HG02884 (cell line): ENCODE results near the gene ANKRD1.
A peak's percentile ranks its signal among the peaks of the same experiment; 100 is the strongest.
"Not testable (repeated sequence)": the region's sequence is repeated elsewhere in the genome, so short reads cannot be mapped to it uniquely, and the experiment has no call there.

Experiments used
- ATAC-seq: cut with Tn5 transposase; IDR thresholded peaks from one replicate; pipeline ENCODE4 v1.9.1; 2021; ENCODE audit warnings: mild to moderate bottlenecking, moderate library complexity; ENCODE audit not compliant: unreplicated experiment

ANKRD1 gene

DNA sequence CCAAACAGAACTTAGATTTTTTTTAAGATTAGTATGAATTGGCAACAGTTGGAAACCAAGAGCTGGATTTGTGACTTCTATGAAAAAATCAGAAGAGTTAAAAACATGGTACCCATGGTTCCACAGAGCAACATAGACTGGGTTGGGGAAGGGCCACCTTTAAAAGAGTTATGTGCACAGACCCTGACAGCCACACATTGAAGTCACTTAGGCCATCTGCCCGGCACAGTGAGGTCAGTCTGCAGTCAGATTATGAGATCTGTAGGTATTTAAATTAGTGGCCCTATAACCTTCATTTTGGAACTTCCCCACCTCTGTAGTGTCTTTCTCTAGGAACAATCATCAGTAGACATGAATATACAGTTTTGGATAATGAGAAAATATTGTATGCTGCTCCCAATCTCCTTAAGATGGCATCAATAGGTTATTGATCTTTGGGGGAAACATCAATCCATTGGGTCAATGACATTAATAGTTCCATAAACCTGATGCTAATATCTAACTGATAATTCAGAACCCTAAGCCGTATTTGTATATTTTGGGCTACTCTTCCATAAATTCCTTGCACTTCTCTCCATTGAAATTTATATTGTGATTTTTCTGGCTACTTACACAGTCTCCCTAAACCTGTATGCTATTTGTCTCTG is 7.0 kb downstream of the ANKRD1 start:
- no peak for ATAC-seq

GRCh38 chr10:90912854-90913479 is 7.9 kb downstream of the ANKRD1 start:
- no peak for ATAC-seq

DNA sequence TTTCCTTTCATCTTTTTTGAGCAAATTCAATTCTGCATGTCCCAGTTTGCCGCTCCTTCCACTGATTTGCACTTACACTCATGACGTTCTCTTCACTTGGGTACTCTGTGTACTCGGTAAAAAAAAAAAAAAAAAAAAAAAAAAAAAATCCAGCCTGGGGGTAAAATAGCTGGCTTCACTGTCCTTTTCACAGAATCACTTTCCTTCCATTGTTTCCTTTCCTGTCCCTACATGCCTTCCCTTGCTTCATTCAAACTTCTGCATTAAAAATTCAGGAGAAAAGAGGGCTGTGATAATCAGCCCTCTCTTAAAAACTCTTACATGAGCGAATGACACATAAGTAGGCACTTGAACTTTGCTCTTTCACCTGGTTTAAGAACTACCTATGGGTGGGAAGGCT is 8.7 kb downstream of the ANKRD1 start:
- no peak for ATAC-seq

DNA sequence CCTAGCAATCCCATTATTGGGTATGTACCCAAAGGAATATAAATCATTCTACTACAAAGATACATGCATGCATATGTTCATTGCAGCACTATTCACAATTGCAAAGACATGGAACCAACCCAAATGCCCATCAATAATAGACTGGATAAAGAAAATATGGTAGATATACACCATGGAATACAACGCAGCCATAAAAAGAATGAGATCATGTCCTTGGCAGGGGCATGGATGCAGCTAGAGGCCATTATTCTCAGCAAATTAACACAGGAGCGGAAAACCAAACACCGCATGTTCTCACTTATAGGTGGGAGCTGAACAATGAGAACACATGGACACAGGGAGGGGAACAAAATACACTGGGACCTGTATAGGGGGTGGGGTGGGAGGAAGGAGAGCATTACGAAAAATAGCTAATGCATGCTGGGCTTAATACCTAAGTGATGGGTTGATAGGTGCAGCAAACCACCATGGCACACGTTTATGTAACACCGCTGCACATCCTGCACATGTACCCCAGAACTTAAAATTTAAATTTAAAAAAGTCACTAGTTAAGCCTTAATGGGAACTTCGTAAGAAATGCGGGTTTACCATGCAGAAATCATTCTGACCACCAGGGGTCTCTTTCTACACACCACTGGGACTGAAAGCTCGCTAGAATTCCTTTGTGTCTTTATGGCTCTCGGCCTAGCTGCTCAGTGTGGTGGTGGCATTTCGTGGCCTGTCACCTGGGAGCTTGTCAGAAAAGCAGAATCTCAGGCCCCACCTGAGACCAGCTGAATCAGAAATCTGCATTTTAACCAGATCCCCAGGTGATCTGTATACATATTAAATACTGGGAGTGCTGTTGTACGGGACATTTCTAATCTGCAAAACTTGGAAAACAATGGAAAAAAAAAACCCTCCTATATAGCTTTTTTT is 9.5 kb downstream of the ANKRD1 start:
- ATAC-seq: peak; percentile 86

DNA sequence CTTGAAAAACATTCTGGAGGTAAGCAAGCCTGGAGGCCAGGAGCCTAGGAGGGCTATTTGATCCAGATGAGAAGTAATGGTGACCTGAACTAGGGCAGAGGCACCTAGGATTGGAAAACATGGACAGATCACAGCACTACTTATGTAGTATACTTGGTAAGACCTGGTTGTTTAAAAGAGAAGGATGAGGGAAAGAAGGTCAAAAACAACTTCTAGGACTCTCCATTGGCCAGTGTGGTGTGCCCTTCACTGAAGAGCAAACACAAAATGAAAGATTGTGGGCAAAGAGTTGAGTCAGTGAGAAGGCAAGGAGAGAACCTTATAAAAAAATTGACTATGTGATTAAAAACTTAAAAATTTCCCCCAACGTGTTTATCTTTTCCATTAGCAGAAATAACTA is 14.3 kb downstream of the ANKRD1 start:
- no peak for ATAC-seq

- no peak for ATAC-seq
These were observed 15.0 kb downstream of the ANKRD1 start for GRCh38 chr10:90905925-90906324.

GRCh38 chr10:90896916-90897315 is 24.0 kb downstream of the ANKRD1 start:
- not testable (repeated sequence) for ATAC-seq

- ATAC-seq: no peak
These were observed 27.7 kb downstream of the ANKRD1 start for GRCh38 chr10:90893190-90893589.

- no peak for ATAC-seq
These were observed 30.5 kb downstream of the ANKRD1 start for GRCh38 chr10:90890347-90890746.

DNA sequence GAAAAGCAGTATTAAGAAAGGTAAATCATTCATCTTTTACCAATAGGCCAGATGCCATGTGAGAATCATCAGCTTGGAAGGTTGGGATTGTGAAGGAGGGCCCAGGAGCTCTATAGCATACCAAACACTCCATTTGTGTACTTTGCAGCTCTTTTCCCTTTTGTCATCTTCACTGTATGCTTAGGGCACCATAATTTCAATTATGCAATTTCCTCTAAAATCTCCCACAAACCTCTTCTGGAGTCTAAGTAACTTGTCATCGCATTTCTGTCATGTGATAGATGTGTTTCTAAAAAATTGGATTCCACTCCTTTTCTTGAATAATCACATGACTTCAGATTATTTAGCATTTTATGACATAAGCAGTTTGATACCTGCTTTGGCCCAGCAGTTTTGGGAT is 31.3 kb downstream of the ANKRD1 start:
- ATAC-seq: no peak

DNA sequence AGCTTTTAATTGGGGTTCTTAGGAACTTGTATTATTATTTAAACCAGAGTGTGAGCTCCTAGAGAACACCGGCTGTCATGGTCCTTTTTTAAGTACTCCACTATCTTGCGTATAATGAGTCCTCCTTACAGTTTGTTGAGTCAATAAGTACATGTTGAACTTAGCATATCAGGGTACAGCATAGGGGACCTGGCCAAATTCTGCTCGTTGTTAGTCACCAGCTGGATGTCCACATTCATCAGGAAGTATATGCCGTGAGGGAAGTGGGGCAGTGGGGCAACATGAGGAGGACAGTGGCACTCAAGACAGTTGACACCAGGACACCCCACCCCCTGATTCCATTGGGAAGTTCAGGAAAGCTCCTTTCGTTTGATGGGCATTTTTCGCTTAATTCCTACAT is 32.5 kb downstream of the ANKRD1 start:
- ATAC-seq: no peak

GRCh38 chr10:90887555-90887954 is 33.3 kb downstream of the ANKRD1 start:
- ATAC-seq: no peak

DNA sequence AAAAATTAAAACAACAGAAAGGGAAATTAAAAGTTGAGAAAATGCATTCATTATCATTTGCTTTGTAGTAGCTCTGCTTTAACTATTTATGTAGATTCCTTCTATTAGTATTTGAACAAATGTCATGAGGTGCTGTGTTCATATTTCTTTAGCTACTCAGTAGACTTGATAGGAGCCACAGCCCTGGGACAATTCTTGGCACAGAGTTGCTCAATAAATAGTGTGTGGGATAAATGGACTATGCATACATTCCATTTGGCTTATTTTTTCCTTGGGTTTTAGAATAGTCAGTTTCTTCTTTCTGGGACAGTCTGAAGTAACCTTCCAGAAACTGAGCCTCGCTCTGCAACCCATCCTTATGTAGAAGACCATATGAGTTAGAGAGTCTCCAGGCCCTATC is 35.7 kb downstream of the ANKRD1 start:
- ATAC-seq: no peak

DNA sequence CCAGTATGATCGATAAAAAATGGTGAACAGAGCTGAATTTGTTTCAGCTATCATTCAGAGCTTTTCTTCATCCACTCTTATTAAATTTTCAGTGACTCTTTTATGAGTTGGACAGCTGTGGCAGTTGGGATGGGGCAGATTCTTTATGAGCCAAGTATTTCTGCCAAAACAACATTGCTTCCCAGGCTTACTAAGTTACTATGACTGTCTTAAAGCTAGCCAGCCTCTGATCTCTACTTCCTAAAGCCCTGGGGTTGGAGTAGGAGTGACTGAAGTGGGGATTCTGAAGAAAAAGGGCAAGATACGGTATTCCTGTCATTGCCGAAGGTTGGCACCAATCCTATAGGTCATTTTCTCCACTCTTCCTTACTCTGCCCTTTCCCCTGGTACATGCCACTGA is 36.5 kb downstream of the ANKRD1 start:
- ATAC-seq: no peak

DNA sequence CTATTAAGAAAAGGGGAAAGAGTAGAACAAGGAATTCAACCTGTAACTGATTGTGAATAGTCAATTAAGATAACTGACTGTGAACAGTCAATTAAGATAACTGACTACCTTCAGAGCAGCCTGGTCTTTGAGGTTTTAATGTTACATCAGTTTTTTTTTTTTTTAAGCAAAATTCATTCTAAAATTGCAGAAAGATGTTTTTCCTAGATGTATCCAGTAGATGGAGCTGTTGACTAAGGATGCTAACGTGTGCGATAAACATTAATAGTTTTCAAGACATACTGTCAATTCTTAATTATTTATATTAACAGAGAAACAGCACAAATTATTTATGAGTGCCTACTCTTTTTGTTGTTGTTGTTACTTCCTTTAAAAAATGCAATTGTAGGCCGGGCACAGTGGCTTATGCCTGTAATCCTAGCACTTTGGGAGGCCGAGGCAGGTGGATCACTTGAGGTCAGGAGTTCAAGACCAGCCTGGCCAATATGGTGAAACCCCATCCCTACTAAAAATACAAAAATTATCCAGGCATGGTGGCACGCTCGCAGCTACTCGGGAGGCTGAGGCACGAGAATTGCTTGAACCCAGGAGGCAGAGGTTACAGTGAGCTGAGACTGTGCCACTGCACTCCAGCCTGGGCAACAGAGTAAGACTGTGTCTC is 40.7 kb downstream of the ANKRD1 start:
- not testable (repeated sequence) for ATAC-seq

DNA sequence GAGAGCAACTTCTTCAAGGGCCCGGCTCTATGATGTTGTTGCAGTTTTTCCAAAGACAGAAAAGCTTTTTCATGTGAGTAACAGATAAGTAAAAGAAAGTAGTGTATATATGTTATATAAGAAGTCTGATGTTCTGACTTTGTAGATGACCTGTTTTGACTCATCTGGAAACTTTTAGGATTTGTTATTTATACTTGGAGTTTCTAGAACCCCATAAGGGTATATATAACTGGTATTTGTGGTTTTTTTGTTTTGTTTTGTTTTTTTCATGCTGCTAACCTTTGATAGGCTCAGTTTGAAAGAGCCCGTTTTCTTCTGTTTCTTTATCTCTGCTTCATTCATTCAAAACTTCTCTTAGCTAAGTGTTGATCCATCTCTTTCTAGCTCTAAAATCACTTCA is 41.8 kb downstream of the ANKRD1 start:
- no peak for ATAC-seq

- no peak for ATAC-seq
These were observed 48.3 kb downstream of the ANKRD1 start for GRCh38 chr10:90872648-90873020.

- peak; percentile 96 for ATAC-seq
These were observed 48.9 kb downstream of the ANKRD1 start, which contains the start of gene RPP30 for GRCh38 chr10:90871766-90872647. RPP30 (plus strand) TSS chr10:90871974; CDS start chr10:90871987, 13 bp downstream.

DNA sequence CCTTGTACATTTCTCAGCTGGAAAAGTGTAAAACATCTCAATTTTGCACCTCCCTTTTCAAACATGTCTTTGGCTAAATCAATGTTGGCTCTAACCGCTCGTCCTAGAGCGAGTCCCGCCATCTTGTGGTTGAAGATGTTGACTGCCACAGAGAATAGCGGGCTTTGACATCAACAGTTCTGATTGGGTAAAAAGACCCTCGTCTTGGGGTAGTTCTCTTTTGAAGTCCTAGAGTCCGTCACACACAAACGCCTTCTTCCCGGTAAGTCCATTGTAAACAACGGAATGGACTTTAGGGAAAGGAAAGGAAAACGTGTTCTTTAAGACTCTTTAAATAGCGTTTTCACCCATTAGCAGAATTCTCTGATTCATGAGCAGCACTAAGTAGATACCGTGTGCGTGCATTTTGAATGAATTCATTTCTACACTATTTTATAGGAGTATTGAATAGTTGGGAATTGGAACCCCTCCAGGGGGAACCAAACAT is 49.6 kb downstream of the ANKRD1 start:
- peak; percentile 60 for ATAC-seq

- no peak for ATAC-seq
These were observed 54.8 kb downstream of the ANKRD1 start for GRCh38 chr10:90866050-90866598.
